Suprapubic skin (tissue), 3 donors: ENCODE measurements around the gene ADD3.

Experiments
- CTCF ChIP-seq, 2 donors: fragments of 200-600 bp in 1 of 2; fragments of 450-650 bp in 1 of 2; sonication (generic) in 1 of 2; IDR thresholded peaks; one replicate each; pipeline ENCODE4 v1.5.1; 2016 to 2019; ENCODE audit warnings: antibody characterized with exemption in 2 of 2, mild to moderate bottlenecking in 1 of 2, moderate library complexity in 1 of 2
- EP300 ChIP-seq: sonication (generic); formaldehyde crosslinking; IDR thresholded peaks from one replicate; pipeline ENCODE4 v1.6.1; 2017; ENCODE audit warnings: antibody characterized with exemption
- POLR2A ChIP-seq, 2 donors: fragments of 450-650 bp; IDR thresholded peaks; one replicate each; pipeline ENCODE4 v1.6.1; 2017; ENCODE audit warnings: antibody characterized with exemption in 2 of 2, mild to moderate bottlenecking in 2 of 2, moderate library complexity in 2 of 2

DNA sequence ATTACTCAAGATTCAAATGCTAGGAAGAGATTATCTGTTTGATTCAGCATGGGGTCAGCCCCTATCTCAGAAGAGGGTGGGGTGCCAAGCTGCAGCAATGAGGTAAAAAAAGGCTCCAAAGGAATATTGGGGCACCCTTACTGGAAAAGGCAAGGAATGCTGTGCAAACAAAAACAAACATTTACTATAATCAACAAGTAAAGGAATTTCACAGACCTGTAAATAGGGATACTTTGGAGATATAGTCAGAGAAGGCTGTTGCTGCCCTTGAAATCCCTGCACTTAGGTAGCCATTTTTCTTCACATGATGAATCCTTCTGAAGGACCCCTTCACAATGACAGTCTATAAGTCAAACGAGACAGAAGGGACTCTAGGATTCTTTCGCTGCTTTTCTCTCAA is 10.6 kb upstream of the ADD3 start:
- TF ChIP-seq POLR2A (IDR thresholded peaks at IDR 0.05) (no peak), CTCF (IDR thresholded peaks at IDR 0.05) (no peak), EP300 (no peak)
